NCI-H748 (cell line): Measurements from ENCODE around the gene A1BG.
A peak's percentile ranks its signal among the peaks of the same experiment; 100 is the strongest.
"Not testable (repeated sequence)": the region's sequence is repeated elsewhere in the genome, so short reads cannot be mapped to it uniquely, and the experiment has no call there.

Experiments used
- DNase-seq: peaks from one replicate; lab custom pipeline; 2025; ENCODE audit not compliant: unreplicated experiment; lab: John Stamatoyannopoulos, UW

A1BG gene

GRCh38 chr19:58361900-58362271 lies 8.6 kb upstream of the A1BG start:
- DNase-seq = peak; percentile 74

DNA sequence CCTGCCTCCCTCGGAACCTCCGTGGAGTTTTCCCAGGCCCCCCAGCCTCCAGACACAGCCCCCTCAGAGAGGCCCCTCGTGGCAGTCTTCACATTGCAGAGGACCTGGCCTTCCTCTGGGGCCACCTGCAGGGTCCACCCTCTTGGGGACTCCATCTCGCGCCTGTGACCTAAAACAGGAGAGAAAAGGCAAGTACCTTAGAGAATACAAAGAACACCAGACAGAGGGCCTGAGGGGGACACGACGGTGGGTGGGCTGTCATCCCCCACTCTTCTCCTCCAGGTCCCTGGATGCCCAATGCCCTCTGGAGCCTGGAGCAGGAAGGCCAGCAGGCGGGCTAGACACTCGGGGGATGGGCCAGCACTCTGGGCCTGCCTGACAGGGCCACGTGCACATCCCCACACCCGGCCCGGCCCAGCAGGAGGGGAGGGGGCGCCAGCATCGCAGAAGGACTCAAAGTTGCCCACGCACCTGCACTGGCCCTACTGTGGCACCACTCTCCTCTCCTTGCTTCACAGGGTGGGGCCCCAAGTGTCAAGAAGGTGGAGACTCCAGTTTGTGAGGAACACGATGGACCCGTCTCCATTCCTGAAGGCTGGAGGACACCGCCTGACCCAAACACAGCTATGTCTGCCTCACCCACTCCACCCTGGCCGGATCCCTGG lies 4.3 kb upstream of the A1BG start:
- no peak for DNase-seq

- DNase-seq = no peak
Observed at GRCh38 chr19:58356766-58357480, 3.6 kb upstream of the A1BG start.

DNA sequence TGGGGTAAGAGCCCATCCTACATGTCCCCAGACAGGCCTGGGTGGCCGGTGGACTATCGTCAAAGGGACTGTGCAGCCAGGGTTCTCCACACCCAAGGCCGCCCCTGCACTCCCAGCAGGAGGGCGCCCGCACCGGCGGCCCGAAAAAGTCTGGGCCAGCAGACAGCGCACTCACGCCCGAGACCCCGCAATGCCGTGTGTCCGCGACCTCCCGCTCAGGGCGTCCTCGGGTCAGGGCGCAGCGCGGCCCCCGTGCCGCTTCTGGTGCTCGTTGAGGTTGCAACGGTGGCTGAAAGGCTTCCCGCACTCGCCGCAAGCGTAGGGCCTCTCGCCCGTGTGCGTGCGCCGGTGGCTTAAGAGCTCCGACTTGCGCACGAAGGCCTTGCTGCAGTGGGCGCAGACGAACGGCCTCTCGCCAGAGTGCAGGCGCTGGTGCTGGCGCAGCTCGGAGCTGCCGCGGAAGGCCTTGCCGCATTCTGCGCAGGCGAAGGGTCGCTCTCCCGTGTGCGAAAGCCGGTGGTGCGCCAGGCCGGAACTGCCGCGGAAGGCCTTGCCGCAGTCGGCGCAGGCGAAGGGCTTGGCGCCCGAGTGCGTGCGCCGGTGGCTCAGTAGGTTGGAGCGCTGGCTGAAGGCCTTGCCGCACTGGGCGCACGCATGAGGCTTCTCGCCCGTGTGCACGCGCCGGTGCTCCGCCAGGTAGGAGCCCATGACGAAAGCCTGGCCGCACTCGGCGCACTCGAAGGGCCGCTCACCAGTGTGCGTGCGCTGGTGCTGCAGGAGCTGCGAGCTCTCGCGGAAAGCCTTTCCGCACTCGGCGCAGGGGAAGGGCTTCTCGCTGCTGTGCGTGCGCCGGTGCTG lies 2.8 kb upstream of the A1BG start:
- DNase-seq = no peak

DNA sequence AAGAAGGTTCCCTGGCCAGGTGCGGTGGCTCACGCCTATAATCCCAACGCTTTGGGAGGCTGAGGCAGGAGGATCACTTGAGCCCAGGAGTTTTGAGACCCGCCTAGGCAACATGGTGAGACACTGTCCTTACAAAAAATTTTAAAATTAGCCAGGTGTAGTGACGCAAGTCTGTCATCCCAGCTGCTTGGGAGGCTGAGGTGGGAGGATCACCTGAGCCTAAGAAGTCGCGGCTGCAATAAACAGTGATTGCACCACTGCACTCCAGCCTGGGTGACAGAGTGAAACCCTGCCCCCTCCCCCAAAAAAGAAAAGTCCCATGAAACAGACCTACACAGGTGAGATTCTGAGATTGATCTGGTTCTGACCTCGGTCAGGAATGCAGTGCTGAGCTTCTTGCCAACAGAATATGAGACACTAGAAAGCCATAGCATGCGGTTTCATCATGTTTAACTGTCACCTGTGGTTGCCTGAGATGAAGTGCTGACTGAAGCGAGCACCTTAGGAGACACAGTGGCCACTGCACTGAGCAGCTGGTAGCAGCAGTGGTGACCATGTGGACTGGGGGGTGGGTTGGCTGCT lies 2.0 kb upstream of the A1BG start:
- DNase-seq = no peak

DNA sequence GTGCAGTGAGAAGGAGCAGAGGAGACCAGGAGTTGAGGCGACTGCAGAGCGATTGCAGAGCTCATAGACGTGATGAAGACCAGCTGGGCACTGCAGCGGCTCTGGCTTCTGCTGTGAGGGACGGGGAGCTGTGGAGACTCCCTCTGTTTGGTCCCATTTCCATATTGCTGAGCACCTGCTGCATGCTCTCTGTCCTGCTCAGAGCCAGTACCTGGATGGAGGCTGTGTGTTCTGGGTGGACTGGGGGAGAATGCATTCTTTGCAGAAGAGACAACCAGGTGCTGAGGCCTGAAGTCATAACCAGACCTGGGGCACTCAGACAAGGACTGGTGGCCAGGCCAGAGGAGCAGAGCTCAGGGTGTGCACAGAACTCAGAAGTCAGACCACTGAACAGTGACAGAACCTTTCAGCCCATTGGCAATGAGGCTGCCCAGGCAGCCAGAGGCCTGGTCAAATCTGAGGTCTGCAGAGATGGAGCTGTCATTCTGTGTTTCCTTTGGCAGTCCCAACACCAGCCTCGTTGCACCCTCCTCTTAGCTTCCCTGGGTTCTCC lies 1.3 kb upstream of the A1BG start:
- DNase-seq = no peak

DNA sequence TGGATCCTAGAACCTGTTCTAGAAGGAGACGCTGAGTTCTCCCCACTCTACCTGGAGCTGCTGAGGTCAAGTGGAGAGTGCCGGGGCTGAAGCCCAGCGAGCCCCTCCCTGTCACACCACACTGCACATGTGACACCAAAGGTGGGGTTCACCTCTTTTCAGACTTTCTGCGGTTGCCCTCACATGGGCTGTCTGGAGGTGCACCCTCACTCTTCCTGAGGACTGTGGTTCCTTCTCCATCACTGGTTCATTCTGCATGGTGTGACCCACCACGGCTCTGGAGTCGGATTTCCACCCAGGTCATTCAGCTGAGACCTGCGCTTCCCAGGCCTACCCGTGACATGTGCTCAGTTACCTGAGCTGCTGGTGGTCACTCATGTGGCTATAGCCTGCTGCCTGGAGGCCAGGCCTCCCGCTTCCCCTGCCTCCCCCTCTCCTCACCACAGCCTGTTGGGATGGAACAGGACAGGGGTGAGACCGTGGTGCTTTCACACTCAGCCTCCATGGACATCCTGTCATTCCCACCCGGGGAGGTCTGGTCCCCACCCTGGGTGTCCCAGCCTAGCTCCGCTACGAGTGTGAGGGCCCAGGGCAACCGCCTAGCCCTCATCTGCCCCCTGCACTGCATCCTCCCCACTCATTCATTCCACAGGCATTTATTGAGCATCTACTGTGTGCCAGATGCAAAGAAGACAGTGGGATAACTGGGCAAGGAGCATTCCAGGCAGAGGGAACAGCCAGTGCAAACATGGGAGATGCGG lies 605 bp upstream of the A1BG start:
- no peak for DNase-seq

DNA sequence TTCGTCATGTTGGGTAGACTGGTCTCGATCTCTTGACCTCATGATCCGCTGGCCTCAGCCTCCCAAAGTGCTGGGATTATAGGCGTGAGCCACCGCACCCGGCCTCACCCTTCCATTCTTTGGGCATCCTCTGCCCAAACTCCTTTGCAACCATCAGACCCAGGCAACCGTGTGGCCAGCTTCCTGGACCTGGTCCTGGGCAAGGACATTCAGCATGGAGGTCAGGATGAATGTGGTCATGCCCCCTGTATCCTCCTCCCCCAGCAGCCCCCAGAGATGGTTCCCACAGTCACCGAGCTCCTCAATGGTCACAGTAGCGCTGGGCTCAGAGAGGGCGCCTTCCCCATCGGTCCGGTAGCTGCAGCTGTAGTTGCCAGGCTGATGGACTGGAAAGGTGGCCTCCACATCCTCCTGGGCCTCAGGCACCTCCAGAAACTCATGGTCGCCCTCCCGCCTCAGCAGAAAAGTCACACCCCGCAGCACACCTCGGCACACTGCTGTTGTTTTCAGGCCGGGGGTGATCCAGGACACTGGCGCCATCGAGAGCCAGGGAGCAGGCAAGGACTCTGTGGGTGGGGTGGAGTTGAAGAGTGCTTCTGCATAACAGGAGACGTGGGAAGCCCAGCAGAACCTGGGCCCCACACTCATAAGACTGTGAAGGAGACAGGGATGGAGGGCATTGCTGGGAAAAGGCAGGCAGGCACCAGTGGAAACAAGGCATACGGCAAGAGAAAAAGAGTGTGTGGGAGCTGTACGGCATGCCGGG lies 1.1 kb downstream of the A1BG start:
- no peak for DNase-seq

GRCh38 chr19:58351558-58351878 lies 1.8 kb downstream of the A1BG start:
- DNase-seq = no peak

DNA sequence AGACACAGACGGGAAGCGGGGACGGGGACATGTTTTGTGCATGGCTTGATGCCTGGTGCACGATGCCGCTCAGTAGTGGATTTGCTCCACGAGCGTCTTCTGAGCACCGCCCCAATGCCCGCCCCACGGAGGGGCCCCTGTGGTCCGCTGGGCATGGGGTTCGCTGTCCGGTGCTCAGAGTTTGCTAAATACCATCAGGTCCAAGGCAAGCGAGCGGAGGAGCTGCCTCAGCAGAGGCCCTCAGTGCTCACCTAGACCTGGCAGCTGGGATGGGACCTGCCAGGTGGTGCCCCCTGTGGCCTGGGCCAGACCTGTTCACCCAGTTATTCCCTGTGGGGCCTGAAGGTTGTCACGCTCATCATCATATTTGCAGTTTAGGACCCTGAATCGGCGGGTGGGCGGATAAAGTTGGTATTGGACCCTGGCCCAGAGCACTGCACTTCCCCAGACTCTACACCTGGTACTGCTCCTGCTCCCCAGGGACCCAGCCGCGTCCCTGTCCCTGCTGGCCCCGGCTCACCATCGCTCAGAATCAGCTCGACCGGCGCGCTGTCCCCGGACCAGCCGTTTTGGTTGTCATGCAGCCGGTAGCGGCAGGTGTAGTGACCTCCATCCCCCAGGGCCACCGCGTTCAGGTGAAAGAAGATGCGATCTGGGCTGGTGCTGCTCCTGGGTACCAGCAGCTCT lies 2.3 kb downstream of the A1BG start:
- DNase-seq = no peak

GRCh38 chr19:58350001-58350861 lies 3.1 kb downstream of the A1BG start:
- no peak for DNase-seq

DNA sequence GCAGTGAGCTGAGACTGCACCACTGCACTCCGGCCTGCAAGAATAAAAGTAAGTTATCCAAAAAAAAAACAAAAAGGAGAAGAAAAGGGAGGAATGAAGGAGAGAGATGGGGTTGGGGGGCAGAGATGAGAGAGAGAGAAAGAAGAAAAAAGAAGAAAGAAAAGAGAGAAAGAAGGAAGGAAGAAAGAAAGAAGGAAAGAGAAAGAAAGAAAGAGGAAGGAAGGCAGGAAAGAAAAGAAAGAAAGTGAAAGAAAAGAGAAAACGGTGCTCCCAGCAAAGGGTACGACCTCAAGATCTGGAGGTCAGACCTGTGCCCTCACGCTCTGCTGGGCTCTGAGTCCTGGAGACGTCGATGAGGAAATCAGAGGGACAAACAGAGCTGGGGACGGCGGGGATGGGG lies 3.7 kb downstream of the A1BG start:
- no peak for DNase-seq

- DNase-seq = not testable (repeated sequence)
Observed at GRCh38 chr19:58348080-58348479, 5.2 kb downstream of the A1BG start.

- peak; percentile 82 for DNase-seq
Observed at GRCh38 chr19:58346961-58347929, 6.0 kb downstream of the A1BG start.

- no peak for DNase-seq
Observed at GRCh38 chr19:58345558-58345957, 7.7 kb downstream of the A1BG start.

DNA sequence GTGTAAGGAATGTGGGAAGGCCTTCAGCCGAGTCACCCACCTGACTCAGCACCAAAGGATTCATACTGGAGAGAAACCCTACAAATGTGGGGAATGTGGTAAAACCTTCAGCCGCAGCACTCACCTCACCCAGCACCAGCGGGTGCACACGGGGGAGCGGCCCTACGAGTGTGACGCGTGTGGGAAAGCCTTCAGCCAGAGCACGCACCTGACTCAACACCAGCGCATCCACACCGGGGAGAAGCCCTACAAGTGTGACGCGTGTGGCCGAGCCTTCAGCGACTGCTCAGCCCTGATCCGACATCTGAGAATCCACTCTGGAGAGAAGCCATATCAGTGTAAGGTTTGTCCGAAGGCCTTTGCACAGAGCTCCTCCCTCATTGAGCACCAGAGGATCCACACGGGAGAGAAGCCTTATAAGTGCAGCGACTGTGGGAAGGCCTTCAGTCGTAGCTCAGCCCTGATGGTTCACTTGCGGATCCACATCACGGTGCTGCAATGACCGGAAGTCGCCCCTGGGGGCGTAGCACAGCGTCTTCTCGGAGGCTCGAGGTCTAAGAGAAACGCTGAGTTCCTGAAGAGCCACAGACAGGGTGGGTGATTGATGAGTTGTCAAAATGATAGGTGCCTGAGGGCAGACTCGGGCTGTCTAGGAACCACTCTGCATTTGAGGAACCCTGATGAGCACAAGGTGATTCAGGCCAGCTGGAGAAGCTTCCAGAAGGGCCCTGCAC lies 14.3 kb downstream of the A1BG start:
- DNase-seq = no peak

DNA sequence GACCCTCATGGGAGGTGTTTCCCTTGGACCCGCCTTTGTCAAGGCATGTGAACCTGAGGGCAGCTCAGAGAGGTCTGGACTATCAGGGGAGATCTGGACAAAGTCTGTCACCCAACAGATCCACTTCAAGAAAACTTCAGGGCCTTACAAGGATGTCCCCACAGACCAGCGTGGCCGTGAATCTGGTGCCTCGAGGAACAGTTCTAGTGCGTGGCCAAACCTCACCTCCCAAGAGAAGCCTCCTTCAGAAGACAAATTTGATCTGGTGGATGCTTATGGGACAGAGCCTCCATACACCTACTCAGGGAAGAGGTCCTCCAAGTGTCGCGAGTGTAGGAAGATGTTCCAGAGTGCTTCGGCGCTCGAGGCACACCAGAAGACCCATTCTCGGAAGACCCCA lies 15.0 kb downstream of the A1BG start:
- DNase-seq = no peak
